ENCODE data around the gene CRMP1. TPM values are rescaled to one million over a fixed set of nuclear protein-coding genes. Genes with fewer than 3 reads are reported as not detected.

The CRMP1 gene
- total RNA-seq, 4 donors from 2014 or later: 2.1 to 5.0 (median 4.7) TPM; not detected in 1

Small RNAs within 50 kb of the gene (small RNA-seq; reads per million reads assigned to genes)
- gene MIR378D1: 0 reads per million in 4 donors

Other genes starting within 250 kb of the CRMP1 start
- 10 to 100 TPM in 1 of 4 donors, 1 to 10 TPM in 3; 5.0 to 12.6 (median 5.1) TPM for gene EVC2, start 184.5 kb downstream of the CRMP1 start, total RNA-seq
- 10 to 100 TPM in 1 of 4 donors, 1 to 10 TPM in 3; 4.2 to 17.2 (median 6.3) TPM for gene EVC, start 181.9 kb downstream of the CRMP1 start, total RNA-seq
- gene C4orf50, start 125.3 kb upstream of the CRMP1 start, total RNA-seq: under 1 TPM in 3 of 4 donors, not detected in 1; 0.04 to 0.19 (median 0.04) TPM